Hypothalamus (tissue), 51 donors: ENCODE measurements around the gene DOCK4.

Experiments used
- DNase-seq, 51 donors: peaks; one replicate each; lab custom pipeline; 2025; lab: John Stamatoyannopoulos, UW

The DOCK4 gene

DNA sequence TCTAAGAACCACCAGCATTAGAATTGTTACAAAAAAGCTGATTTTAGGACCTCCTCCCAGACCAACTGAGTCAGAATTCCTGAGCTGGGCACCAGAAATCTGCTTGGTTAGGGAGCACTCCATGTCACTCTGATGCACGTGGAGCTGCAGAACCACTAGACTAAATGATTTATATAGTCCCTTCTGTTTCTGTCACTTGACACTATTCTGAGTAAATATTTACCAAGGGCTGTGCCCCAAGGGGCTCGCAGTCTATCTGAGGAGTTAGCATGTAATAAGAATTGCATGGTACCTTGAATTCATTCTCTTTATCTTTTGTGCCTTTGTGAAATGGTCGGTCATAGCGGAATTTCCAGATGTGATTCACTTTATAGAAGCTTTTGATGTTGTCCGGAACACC lies 447.9 kb downstream of the DOCK4 start:
- no peak for DNase-seq

DNA sequence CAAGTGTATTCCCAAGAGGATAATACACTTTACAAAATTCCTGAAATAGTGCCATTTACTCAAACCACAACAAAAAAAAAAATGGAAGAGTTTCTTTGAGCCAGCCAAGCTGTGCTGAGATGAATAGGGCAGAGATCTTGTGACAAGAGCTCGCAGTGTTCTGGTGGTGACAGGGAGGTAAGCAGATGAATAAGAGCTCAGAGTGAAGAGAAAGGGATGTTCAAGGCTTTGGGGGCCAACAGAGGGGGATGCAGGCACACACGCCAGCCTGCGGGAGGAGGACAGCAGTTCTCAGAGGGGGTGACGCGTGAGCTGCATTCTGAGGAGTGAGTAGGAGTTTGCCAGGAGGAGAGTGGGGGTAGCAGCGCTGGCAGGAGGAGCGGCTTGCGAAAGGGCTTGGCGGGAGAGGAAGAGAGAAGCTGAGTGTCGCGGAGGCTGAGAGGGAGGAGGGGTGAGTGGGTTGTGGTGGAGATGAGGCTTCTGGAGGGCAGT lies 449.5 kb downstream of the DOCK4 start:
- DNase-seq, result peak; percentile 8 to 91 (median 69)

DNA sequence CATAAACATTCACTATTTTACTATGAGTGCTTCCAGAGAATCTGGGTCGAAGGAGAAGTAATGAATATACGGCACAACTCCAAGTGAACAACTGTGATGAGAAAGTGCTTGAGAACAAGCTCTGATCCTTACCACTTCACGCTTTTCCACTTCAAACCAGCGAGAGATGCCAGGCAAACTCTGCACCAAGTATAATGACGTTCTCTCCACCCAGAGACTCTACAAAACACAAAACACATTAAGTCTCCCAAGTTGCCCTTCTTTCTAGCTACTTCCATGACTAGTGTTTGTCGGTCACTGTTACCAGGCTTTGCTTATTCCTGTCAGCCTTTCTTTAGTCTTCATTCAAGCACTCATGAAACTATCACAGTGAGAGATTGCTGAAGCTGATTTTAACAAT lies 450.8 kb downstream of the DOCK4 start:
- peak in 4 of 51 donors; percentile 9 to 45 (median 15) for DNase-seq

DNA sequence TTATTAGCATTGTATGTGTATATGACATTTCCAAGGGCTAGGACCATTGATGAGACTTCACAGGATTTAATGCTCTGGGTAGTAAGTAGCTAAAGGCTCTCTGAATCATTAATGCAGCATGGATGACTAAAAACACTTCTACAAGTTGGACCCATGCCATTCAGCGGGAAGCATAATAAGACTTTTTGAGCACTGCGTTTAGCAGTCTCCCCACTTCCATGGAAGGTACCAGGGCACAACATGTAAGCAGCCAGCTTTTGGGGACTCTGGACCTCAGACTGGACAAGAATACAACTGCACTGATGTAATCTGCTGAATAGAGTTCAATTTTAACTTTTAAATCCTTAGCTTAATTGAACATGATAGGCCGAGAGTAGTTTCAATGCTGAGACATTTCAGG lies 452.2 kb downstream of the DOCK4 start:
- peak in 3 of 51 donors; percentile 8 to 72 (median 20) for DNase-seq

DNA sequence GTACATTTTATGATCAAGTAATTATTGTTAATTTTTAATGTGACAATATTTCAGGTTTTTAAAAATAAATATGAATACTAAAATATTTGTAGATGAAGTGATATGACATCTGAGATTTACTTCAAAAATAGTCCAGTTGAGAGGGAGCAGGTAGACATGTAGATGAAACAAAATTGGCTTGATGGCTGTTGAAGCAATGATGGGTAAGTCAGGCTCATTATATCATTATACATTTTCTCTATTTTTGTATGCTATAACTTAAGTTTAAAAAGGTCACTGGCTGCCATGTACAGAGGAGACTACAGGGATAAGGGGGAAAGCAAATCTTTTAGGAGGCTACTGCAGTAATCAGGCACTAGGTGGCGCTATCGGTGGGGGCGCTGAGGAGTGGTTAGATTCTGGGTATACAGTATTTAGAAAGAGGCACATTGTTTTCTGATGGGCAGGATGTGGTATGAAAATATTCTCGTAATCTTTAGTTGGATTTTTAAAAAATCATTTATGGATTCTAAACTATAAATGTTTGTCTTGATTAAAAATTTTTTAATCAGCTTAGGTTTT lies 454.1 kb downstream of the DOCK4 start:
- peak in 28 of 51 donors; percentile 3 to 59 (median 26) for DNase-seq

DNA sequence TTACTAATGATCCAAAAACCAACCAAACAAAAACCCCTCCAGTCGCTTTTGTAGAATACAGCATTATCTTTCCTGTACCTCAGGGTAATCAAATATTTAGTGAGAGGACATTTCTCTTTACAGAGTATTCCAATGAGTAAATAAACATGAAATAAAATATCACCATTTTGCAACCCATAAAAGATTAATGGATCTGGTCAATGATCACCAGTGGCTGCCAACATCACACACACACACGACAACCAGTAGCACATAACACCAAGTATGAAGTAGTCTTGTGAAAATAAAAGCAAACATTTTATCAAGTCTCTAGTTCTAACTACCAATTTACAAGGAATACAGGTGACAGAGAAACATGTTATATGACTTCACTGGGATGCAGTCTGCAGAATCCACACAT lies 455.3 kb downstream of the DOCK4 start:
- DNase-seq, result no peak

DNA sequence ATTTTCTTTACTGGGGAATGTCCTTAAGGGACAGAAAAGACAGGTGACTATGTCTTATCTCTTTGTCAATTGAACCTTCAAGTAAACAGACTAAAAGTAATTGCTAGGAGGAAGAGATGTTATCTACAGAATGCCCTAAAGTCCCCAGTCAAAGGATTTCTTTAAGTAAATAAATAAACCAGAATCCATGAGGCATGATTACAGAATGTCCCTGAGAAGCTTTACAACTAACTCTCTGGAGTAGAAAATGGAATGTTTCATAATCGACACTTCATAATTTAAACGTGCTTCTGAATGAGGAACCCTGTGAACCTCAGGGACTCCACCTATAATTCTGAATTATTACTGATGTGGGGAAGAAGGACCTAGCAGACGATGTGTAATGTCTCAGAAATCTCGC lies 456.0 kb downstream of the DOCK4 start:
- DNase-seq, result no peak

DNA sequence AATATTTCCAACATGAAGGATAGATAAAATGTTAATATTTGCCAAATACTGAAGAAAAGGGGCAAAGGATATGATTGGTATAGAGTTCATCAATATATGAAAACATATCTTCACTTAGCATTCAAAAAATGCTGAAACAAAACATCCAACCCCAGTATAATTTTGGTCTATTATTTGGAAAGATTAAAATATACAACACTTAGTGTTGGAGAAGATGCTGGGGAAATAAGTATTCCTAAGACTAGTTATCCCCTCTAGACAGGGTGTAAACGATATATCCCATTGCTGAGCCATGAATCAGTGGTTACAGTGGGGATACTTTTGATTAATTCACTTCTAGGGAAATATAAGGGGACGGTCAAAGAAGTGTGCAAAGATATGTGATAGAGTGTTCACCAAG lies 456.6 kb downstream of the DOCK4 start:
- no peak for DNase-seq

DNA sequence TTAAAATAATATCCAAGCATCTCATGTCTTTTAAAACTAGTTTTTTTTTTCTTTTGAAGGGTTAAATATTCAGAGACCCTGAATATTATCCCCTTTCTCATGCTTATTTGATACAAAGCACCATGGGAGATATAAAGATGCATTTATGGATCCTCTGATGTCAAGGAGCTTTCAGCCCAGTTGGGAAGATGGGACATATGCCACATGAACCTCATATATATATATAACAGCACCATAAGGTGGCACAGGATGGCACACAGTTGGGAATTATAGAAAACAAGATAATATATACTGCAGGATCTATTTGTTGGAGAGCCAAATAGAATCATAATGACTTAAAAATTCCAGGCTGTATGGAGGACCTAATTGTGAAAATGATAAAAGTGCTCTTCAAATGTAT lies 458.5 kb downstream of the DOCK4 start:
- no peak for DNase-seq

DNA sequence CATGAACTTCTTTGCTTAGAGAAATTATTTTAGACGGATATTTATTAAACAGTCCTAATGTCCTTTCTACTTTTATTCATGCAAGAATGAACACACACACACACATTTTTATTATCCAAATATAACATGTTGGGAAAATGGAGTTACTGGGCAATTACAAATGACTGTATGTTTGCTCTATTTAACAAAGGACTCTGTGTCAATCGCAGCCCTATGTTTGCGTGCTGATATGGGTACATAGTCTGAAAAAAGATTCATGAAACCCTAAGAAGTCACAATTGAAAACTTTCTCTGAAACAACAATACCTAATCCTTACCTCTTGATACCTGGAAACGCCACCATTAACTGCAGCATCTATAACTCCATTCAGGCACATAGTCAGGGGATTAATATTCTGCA lies 459.2 kb downstream of the DOCK4 start:
- no peak for DNase-seq

DNA sequence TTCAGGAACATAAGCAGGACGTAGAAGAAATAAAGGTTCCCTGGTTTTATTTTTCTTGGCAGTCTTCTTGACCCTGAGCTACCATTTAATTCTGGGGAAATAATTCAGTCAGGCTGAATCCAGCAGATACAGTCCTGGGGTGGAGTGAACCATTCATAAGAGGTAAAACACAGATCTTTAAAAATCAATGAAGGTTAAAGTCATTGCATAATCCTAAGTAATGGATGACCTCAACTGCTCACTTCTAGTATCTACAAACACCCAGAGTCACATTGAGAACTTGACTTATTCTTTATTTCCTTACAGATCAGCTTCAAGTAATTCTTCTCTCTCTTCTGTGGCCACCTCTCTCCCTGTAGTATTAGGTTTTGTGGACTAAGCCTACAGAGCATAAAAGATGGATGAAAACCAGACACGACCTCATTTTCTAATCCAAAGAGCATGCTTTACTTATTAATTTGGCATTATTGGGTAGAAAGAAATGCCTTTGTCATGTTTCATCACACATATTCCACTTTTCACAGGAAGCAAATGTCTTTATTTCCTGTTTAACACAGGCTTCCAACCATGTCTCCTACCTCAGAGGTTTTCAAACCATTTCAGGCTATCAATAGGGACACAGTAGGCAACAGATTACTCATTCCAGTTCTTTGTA lies 461.6 kb downstream of the DOCK4 start:
- no peak for DNase-seq

DNA sequence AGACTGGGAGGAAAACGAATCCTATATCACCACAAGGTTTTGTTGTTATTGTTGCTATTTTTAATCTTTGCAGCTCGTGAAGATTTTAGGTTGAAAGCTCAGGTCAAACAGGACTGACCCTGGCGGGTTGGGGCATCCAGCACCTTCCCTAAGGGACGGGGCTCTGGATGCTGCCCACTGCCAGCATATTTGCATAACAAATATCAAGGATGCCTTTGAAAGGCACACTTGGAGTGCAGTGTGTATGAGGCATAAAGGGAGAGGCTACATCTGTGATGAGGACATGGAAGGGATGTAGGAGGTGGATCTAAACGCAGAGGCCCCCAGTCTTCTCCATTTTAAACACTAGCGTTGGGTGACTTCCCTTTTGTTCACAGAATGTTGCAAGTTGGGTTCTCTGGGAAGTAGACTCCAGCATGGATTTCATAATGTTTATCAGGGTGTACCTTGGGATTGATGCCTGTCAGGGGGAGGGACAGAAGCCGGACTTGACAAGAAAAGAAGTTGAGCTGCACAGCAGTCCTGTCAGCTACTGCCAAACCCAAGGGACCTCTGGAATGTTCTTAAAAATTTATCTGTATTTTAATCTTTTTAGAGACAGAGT lies 462.9 kb downstream of the DOCK4 start:
- no peak for DNase-seq

DNA sequence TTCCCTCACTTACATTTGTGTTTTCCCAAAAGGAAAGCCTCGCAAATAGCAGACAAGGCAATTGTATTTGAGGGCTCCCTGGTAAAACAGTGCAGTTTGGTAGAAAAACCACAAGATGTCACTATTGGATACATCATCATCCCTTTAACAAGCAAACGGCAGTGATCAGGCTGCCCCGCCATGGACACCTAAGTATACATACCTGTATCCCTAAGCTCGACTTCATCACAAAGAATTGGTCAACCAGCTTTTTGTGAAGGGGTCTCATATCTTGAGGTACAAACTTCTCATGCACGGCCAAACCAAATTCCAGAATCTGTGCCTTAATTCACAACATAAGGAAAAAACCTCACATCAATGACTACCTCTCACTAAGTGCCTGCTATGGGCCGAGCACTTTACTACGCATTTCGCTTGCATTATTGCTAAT lies 464.4 kb downstream of the DOCK4 start:
- peak in 24 of 51 donors; percentile 10 to 70 (median 30) for DNase-seq

DNA sequence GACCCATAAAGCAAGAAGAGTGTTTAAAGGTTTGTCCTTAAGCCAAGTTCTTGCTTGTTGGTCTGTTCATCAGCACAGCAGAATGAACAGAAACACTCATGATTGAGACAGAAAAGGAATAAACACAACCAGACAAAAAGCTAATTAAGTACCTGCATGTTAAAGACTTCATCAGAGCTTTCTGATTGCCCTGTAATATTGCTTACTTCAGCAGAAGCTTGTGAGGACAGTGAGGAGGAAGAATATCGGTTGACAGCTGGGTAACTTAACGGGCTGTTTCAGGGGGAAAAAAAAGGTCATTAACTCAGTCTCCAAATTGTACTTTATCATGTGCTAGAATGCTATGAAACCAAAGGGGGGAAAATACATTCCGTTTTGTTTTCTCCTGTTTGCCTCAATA lies 465.3 kb downstream of the DOCK4 start:
- no peak for DNase-seq

DNA sequence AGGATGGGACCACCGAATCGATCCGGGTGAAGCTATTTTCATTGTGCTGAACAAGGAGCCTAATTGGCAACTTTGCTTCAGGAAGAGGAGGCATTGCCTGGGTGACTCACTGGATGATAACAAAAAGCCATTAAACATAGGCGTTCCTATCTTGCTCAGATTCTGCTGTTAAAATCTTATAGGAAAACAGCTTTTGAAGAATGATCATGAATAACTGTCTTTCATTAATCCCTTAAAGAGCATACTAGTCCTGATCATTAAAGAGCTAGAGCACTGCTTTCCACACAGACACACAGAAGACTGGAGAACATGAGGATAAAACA lies 469.7 kb downstream of the DOCK4 start:
- no peak for DNase-seq

DNA sequence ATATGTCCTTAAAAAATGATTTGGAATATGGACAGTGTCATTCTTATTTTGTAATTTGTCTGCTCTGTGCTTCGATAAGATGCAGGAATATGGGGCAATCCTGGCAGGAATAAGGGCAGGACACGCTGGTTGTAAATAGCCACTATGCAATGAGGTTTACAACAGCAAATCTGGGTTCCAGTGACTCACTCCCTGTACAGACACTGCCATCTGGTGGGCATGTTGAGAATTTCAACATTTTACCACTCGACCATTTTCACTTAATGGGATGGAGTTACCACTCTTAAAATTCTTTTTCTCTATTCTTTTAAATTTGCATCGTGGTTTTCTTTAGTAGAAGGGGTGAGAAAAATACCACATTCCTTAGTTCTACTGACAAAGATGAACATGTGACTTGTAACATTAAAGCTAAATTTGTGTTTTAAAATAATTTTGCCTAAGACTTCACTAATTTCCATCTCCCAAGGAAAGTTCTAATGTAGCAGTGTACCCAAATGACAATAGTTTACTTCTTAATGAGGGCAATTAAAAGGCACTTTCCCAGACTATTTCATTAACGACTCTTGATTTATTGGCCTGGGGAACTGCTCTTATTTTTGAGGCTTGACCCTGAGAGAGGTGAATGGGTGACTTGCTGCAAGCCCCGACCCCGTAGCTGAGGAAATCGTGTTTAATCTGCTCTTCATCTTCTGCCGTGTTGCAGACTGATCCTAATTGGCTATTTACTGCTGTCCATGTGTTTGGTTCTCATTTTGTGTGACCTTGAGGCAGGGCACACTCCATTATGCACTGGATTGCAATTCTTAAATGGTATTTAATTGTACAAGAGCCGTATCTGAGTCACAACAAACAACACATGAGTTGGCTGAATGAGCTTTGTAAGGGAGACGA lies 470.3 kb downstream of the DOCK4 start:
- peak in 22 of 51 donors; percentile 2 to 81 (median 36) for DNase-seq

DNA sequence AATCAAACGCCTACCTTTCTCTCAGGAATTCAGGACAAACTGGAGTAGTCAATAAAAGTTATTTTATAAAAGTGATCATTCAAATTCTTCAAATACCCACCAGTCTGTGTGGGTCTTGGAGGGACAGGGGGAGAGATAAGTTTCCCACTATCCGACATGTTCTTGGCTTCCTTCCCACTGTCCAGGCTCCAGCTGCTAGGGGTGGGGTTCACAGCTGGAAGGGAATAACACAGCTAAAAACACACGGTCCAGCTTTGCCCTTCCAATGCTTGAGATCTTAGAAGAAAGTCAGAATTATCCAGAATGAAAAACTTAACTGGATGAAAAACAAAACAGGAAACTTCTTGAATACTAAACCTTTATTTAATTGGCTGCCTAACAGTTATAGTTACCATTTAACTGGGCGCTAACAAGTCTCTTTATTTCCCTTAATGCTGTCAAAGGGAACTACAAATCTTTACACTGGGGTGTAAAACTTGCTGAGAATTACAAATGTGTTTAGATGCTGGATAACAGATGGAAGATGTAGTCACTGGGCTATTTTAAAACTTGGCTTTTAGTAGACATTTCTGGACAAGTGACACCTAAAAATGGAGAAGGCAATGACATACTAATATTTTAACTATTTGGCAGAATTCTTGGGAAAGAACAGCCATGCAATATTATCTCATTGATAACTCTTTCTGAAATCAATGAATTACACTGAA lies 471.1 kb downstream of the DOCK4 start:
- no peak for DNase-seq

DNA sequence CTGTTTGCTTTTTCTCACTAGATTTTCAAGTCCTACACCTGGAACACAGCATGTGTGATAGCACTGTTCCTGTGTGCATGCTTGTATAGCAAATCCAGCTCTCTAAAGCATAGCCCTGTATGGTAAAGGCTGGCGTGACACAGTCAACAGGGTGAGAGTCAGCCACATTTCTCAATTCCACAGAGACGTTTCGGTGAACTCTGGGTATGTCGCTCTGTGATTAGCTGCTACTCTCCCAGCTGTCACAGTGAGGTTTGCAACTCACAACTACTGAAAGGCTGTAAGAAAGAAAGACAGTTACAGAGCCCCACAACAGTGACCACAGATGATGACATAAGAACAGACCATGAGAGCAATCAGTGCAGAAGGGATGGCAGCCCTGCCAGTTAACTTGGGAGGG lies 473.3 kb downstream of the DOCK4 start:
- DNase-seq, result no peak

DNA sequence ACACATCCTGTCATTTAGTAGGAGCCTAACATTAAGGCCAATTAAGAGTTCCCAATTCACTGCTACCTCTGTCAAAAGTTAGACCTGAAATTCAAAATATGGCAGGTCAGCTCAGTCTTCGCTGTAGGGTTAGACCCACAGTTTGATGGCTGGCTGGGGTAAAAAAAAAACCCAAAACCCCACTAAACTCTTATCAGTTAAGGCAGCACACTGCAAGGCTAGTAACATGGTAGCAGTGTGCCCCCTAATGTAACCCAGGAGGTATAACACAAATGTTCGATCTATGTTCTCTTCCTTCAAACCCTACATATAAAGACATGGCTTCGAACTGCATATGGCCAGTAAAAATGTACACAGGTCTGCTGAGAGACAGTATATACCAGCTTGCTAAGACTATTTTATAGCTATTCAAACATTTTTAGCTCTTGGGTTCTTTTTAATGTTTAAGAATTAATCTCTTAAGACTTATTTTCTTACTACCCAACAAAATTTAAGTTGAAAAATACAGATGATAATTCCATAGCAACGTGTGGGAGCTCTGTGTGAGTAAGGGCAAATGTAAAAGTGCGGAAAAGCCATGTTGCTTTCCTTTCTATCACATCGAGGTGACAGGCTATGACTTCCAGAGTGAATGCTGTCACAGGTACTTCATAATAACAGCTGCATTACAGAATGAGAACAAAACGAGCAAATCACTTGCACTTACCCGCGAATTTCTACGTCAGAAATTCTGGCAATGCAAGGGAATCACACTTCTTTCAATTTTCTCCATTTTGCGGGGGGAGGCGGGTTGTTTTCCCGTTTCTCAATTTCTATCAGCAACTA lies 475.5 kb downstream of the DOCK4 start:
- DNase-seq, result no peak

DNA sequence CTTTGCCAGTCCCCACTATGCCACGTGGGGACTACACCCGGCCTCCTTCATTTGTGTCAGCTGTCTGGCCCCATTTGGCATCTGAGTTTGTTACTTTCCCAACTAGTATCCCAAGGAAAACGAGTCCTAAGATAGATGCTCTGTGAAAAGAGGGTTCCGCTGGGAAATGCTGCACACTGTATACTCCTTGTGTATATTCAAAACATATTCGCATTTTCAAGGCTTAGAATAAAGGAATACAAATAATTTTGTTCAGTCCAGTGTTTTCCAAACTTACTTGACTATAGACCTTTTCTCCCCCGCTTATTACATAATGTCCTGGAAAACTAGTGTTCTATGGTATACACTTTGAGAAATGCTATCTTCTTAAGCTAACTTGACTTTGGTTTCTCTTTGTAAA lies 476.1 kb downstream of the DOCK4 start:
- DNase-seq, result no peak
